Smooth muscle cell (in vitro differentiated cells): ENCODE measurements around the gene ATP10D. TPM values are rescaled to one million over a fixed set of nuclear protein-coding genes. Genes with fewer than 3 reads are reported as not detected.

Experiments used
- DNase-seq: peaks from one replicate; lab custom pipeline; 2025; ENCODE audit not compliant: unreplicated experiment; lab: John Stamatoyannopoulos, UW
- H2AFZ ChIP-seq: fragments of 200-600 bp; sonication (generic); 2 replicates; pipeline ENCODE4 v1.6.0; 2016; ENCODE audit warnings: antibody characterized with exemption, low read depth, mild to moderate bottlenecking
- H3F3A ChIP-seq: fragments of 200-600 bp; sonication (generic); 2 replicates; pipeline ENCODE4 v1.6.0; 2017; ENCODE audit warnings: antibody characterized with exemption, low read depth
- H3K27ac ChIP-seq: fragments of 200-600 bp; sonication (generic); 2 replicates; pipeline ENCODE4 v1.5.1; 2016; ENCODE audit warnings: low read depth, mild to moderate bottlenecking
- H3K27me3 ChIP-seq: fragments of 200-600 bp; sonication (generic); 2 replicates; pipeline ENCODE4 v1.6.1; 2016; ENCODE audit warnings: low read depth, mild to moderate bottlenecking
- H3K36me3 ChIP-seq: fragments of 200-600 bp; sonication (generic); 2 replicates; pipeline ENCODE4 v1.5.1; 2016; ENCODE audit warnings: low read depth
- H3K4me1 ChIP-seq: fragments of 200-600 bp; sonication (generic); 2 replicates; pipeline ENCODE4 v1.5.1; 2016; ENCODE audit warnings: low read depth
- H3K4me2 ChIP-seq: fragments of 200-600 bp; sonication (generic); 2 replicates; pipeline ENCODE4 v1.6.0; 2016; ENCODE audit warnings: mild to moderate bottlenecking
- H3K4me3 ChIP-seq: fragments of 200-600 bp; sonication (generic); 2 replicates; pipeline ENCODE4 v1.5.1; 2016; ENCODE audit warnings: mild to moderate bottlenecking
- H3K79me2 ChIP-seq: fragments of 200-600 bp; sonication (generic); 2 replicates; pipeline ENCODE4 v1.6.0; 2016; ENCODE audit warnings: low read depth, mild to moderate bottlenecking
- H3K9ac ChIP-seq: fragments of 200-600 bp; sonication (generic); 2 replicates; pipeline ENCODE4 v1.6.0; 2016; ENCODE audit warnings: low read depth
- H3K9me3 ChIP-seq: fragments of 200-600 bp; sonication (generic); replicated peaks from 2 replicates; pipeline ENCODE4 v1.5.1; 2016; ENCODE audit warnings: low read depth
- H4K20me1 ChIP-seq: fragments of 200-600 bp; sonication (generic); 2 replicates; pipeline ENCODE4 v1.6.0; 2016; ENCODE audit warnings: low read depth
- CTCF ChIP-seq: fragments of 200-600 bp; sonication (generic); IDR thresholded peaks from 2 replicates; pipeline ENCODE4 v1.5.1; 2017; ENCODE audit warnings: borderline replicate concordance, mild to moderate bottlenecking, antibody characterized with exemption; ENCODE audit not compliant: insufficient read depth, poor library complexity, severe bottlenecking
- WGBS: methylation state at CpG from one replicate; pipeline ENCODE4 v1.1.7; 2016; ENCODE audit warnings: low lambda C conversion rate; 5-methylcytosine and 5-hydroxymethylcytosine counted together
- polyA plus RNA-seq: library from polyadenylated mRNA; unstranded; fragments of >200 nt; fragmentation: Nextera tagmentation; extraction: Ambion mirVana; gene quantifications from 2 replicates; pipeline ENCODE4 v1.2.1, GENCODE V29; 2016
- total RNA-seq: library from RNA; depleted of rRNA; stranded (reverse); fragments of >200 nt; gene quantifications from 2 replicates; pipeline ENCODE4 v1.2.3, GENCODE V29; 2014

ATP10D gene
- total and polyA plus RNA-seq, 2 experiments from 2014 or later = 8.6 to 28.4 TPM

- no peak overlapping the region for H3K27ac ChIP-seq
- H3K4me3 ChIP-seq = no peak overlapping the region
- no peaks in the 10 kb centered on the region for H3K9me3 ChIP-seq
- no peak for TF ChIP-seq CTCF
- H3K79me2 ChIP-seq = no peaks in the 10 kb centered on the region
- DNase-seq = no peak
- no peak overlapping the region for H2AFZ ChIP-seq
- 80% methylated on average over 1 of the region's 1 CpG for WGBS
- H3K4me1 ChIP-seq = peaks cover 7% of the 10 kb centered on the region
- no peaks in the 10 kb centered on the region for H3K36me3 ChIP-seq
- no peak overlapping the region for H3K9ac ChIP-seq
- H3K4me2 ChIP-seq = no peak overlapping the region
- H3K27me3 ChIP-seq = no peaks in the 10 kb centered on the region
- H4K20me1 ChIP-seq = no peaks in the 10 kb centered on the region
- H3F3A ChIP-seq = no peaks in the 10 kb centered on the region
Measured at GRCh38 chr4:47475411-47475810, 9.7 kb upstream of the ATP10D start.

GRCh38 chr4:47478804-47479203 lies 6.3 kb upstream of the ATP10D start:
- 81% methylated on average over 4 of the region's 4 CpGs for WGBS
- no peak for TF ChIP-seq CTCF

GRCh38 chr4:47482326-47482725 lies 2.7 kb upstream of the ATP10D start:
- Histone ChIP-seq H3K4me1 (no peaks in the 10 kb centered on the region), H3K36me3 (no peaks in the 10 kb centered on the region), H3K27ac (peak overlapping the region; percentile 11), H3K9me3 (no peaks in the 10 kb centered on the region), H3K4me2 (no peak overlapping the region), H2AFZ (no peak overlapping the region), H3K9ac (no peak overlapping the region), H3K27me3 (no peaks in the 10 kb centered on the region), H3K79me2 (peaks cover 6% of the 10 kb centered on the region), H3K4me3 (no peak overlapping the region), H3F3A (no peaks in the 10 kb centered on the region), H4K20me1 (no peaks in the 10 kb centered on the region)
- no peak for DNase-seq
- TF ChIP-seq CTCF = no peak
- WGBS = 50% methylated on average over 4 of the region's 4 CpGs

More at GRCh38 chr4:47478804-47479203, 6.3 kb upstream of the ATP10D start:
- Histone ChIP-seq H3K36me3 (no peaks in the 10 kb centered on the region), H3F3A (no peaks in the 10 kb centered on the region), H3K79me2 (no peaks in the 10 kb centered on the region), H3K9me3 (no peaks in the 10 kb centered on the region), H3K4me2 (no peak overlapping the region), H4K20me1 (no peaks in the 10 kb centered on the region), H2AFZ (no peak overlapping the region), H3K27me3 (no peaks in the 10 kb centered on the region), H3K27ac (no peak overlapping the region), H3K4me3 (no peak overlapping the region), H3K4me1 (no peaks in the 10 kb centered on the region), H3K9ac (no peak overlapping the region)
- DNase-seq = no peak

- Histone ChIP-seq H3K9me3 (no peaks in the 10 kb centered on the region), H4K20me1 (no peaks in the 10 kb centered on the region), H3K36me3 (no peaks in the 10 kb centered on the region), H3K4me3 (no peak overlapping the region), H2AFZ (peak overlapping the region; percentile 83), H3K27me3 (no peaks in the 10 kb centered on the region), H3F3A (no peaks in the 10 kb centered on the region), H3K9ac (no peak overlapping the region), H3K4me2 (no peak overlapping the region), H3K79me2 (peaks cover 13% of the 10 kb centered on the region), H3K27ac (peak overlapping the region; percentile 81), H3K4me1 (no peaks in the 10 kb centered on the region)
- no peak for TF ChIP-seq CTCF
- 83% methylated on average over 3 of the region's 3 CpGs for WGBS
- DNase-seq = no peak
Measured at GRCh38 chr4:47483745-47484144, 1.3 kb upstream of the ATP10D start.
